Measurements from ENCODE around the gene NR1I3.
A peak's percentile ranks its signal among the peaks of the same experiment; 100 is the strongest.
"Not testable (repeated sequence)": the region's sequence is repeated elsewhere in the genome, so short reads cannot be mapped to it uniquely, and the experiment has no call there.

The NR1I3 gene

GRCh38 chr1:161228032-161228431 is 10.0 kb downstream of the NR1I3 start:
- no peak for TF ChIP-seq CTCF (IDR thresholded peaks at IDR 0.05; ENCODE audit: low read depth, low read length)
- no peak overlapping the region for H3K4me3 ChIP-seq (ENCODE audit: low read depth, low read length)

DNA sequence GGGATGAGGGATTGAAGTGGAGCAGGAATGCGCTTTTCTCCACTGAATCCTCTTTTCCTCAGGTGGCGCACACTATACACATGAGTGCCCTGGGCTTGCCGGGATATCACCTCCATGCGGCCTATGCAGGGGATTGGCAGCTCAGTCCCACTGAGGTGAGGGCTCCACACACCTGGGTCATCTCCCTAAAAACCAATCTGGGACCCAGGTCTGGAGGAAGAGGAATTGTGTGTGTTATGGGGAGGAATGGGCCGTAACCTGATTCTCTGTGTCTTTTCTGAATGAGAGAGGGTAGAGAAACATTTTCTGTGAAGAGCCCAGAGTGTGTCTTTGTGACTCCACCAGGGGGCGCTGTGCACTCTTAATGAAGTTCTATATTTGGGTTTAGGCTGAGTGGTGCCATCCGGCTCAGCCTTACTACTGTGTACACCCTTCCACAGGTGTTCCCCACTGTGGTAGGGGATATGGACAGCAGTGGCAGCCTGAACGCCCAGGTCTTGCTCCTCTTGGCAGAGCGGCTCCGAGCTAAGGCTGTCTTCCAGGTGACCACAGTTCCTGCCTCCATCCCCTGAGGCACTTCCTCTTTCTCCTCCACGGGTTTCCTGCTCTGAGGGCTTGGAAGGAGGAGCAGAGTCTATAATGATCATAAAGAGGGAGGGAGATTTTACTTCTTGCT is 10.7 kb downstream of the NR1I3 start:
- peak overlapping the region; percentile 12; the same call in 1 of the 2 replicates for H3K4me3 ChIP-seq (ENCODE audit: low read depth, low read length)
- peak; percentile 69 for TF ChIP-seq CTCF (IDR thresholded peaks at IDR 0.05; ENCODE audit: low read depth, low read length)

- no peak for TF ChIP-seq CTCF (IDR thresholded peaks at IDR 0.05; ENCODE audit: low read depth, low read length)
- peak overlapping the region; percentile 75 for H3K4me3 ChIP-seq (ENCODE audit: low read depth, low read length)
Measured at GRCh38 chr1:161226759-161227158, 11.2 kb downstream of the NR1I3 start.

DNA sequence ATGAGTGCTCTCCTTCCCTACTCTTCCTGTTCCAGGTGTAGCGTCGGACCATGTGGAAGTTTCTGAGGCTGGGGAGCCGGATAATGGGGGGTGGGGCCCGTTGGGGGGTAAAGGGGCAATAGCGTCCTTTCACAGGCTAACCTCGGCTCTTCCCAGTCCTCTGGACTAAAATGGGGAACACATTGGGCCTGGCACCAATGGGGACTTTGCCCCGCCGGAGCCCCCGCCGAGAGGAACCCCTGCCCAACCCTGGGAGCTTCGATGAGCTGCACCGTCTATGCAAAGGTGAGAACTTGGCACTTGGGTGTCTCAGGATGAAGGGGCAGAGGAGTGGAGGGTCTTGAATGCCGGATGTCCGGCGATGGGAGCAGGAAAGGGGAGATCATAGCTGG is 11.7 kb downstream of the NR1I3 start:
- TF ChIP-seq CTCF (IDR thresholded peaks at IDR 0.05; ENCODE audit: low read depth, low read length): no peak
- H3K4me3 ChIP-seq (ENCODE audit: low read depth, low read length): peak overlapping the region; percentile 75

DNA sequence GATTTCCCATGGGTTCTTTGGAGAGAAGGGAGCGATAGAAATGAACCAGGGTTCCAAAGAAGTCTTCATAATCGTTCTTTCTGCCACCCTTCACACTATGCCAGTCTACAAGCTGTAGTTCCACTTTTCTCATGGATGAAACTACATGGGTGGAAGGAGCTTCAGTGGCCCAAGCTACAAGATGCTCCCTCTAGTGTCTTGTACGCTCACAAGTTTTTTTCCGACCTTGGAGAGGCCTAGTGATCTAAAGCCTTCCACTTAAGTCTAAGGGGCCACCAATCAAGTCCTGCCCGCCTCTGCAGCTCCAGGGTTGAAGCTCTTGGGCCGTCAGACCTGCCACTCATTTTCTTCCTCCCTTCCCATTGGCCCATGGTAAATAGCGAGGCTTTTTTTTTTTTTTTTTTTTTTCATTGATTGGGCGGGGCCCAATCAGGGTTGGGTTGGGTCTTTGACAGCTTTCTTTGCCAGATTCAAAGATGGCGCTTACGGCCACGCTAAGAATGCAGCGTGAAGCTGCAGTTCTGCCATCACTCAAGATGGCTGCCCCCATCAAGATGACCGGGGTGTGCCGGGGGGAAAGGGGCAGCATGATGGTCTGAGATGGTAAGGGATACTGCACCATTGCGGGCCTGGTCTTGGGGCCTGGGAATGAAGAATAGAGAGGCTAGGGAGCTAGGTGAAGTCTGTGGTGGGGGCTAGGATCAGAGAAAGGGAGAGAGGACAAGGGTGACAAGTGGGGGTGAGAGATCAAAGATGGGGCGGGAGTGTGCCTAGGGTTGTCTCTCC is 12.3 kb downstream of the NR1I3 start, which contains the start of gene TOMM40L:
Gene TOMM40L, plus strand, starts transcription at position 527 of the 786 bp plus-strand sequence. CDS start 430 bp downstream, outside the sequence.
- peak; percentile 55 for TF ChIP-seq CTCF (IDR thresholded peaks at IDR 0.05; ENCODE audit: low read depth, low read length)
- H3K4me3 ChIP-seq (ENCODE audit: low read depth, low read length): peak within 1 kb of the TSS; percentile 75

- no peak overlapping the region for H3K4me3 ChIP-seq (ENCODE audit: low read depth, low read length)
- TF ChIP-seq CTCF (IDR thresholded peaks at IDR 0.05; ENCODE audit: low read depth, low read length): no peak
Measured at GRCh38 chr1:161225178-161225533, 12.8 kb downstream of the NR1I3 start.

GRCh38 chr1:161224695-161225087 is 13.3 kb downstream of the NR1I3 start:
- H3K4me3 ChIP-seq (ENCODE audit: low read depth, low read length): not testable (repeated sequence)
